Gastroesophageal sphincter (tissue), 3 donors: ENCODE data around the gene COLEC11.

Source experiments
- POLR2A ChIP-seq, 2 donors: fragments of 450-650 bp; IDR thresholded peaks; one replicate each; pipeline ENCODE4 v1.6.1; 2017; ENCODE audit warnings: antibody characterized with exemption in 2 of 2, mild to moderate bottlenecking in 2 of 2, moderate library complexity in 1 of 2
- TF ChIP-seq, protein P1 (sequence below), 4 experiments: fragments of 200-600 bp in 2 of 4; fragments of 450-650 bp in 2 of 4; sonication (generic) in 1 of 4; IDR thresholded peaks; one replicate each; pipeline ENCODE4 v1.5.1; 2017 to 2019; ENCODE audit warnings: antibody characterized with exemption in 4 of 4, mild to moderate bottlenecking in 2 of 4, moderate library complexity in 2 of 4

DNA sequence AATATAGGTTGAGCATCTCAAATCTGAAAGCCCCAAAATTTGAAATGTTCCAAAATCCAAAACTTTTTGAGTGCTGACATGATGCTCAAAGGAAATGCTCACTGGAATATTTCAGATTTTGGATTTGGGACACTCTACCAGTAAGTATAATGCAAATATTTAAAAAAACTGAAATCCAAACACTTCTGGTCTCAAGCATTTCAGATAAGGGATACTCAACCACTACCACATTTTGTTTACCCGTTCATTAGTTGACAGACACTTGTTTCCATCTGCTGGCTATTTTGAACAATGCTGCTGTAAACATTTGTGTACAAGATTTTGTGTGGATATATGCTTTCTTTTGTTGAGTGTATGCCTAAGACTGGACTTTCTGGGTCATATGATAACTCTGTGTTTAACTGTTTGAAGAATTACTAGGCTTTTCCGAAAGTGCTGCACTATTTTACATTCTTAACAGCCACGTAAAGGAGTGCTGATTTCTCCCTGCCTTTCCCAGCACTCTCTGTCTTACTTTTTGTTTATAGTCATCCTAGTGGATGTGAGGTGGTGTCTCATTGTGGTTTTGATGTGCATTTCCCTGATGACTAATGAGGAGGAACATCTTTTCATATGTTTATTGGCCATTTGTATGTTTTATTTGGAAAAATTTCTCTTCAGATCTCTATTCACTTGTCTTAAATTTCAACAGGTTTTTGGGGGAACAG, 89.0 kb downstream of the COLEC11 start:
- no peak for TF ChIP-seq POLR2A (IDR thresholded peaks at IDR 0.05)
- TF ChIP-seq, protein P1, sequence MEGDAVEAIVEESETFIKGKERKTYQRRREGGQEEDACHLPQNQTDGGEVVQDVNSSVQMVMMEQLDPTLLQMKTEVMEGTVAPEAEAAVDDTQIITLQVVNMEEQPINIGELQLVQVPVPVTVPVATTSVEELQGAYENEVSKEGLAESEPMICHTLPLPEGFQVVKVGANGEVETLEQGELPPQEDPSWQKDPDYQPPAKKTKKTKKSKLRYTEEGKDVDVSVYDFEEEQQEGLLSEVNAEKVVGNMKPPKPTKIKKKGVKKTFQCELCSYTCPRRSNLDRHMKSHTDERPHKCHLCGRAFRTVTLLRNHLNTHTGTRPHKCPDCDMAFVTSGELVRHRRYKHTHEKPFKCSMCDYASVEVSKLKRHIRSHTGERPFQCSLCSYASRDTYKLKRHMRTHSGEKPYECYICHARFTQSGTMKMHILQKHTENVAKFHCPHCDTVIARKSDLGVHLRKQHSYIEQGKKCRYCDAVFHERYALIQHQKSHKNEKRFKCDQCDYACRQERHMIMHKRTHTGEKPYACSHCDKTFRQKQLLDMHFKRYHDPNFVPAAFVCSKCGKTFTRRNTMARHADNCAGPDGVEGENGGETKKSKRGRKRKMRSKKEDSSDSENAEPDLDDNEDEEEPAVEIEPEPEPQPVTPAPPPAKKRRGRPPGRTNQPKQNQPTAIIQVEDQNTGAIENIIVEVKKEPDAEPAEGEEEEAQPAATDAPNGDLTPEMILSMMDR (IDR thresholded peaks at IDR 0.05): no peak
